Measurements from ENCODE around the gene STX18.

STX18 gene

GRCh38 chr4:4395849-4396627 is 145.8 kb downstream of the STX18 start:
- peak; percentile 24 for DNase-seq

GRCh38 chr4:4395371-4395770 is 146.5 kb downstream of the STX18 start:
- DNase-seq = no peak

GRCh38 chr4:4394644-4395043 is 147.2 kb downstream of the STX18 start:
- no peak for DNase-seq

DNA sequence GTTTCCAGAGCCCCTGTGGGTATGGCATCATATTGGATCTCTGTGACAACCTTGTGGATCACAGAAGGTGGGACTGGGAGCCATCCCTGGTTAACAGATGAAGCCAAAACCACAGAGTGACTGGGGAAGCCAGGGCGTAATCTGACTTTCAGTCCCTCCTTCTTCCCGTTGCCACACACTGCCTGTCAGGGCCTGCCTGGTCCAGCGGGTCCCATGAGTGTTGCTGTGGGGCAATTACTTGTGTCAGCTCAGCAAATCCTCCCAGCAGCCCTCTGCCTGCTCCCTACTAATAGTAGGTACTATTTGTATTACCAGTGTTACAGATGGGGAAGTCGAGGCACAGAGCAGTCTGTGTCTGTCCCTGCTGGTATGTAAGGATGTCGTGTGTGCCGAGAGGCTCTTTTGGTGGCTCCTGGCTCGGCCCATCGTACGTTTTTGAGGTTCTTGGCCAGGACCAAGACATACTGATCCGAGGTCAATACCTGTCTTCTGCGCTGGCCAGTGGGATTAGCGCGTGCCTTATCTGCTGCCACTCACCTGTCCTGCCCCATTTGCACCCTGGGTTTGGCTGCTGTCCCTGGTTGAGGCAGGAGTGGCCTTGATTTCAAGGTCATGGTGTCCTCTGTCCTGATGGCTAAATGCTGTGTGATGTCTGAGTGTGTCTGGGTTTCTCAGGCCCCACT is 149.2 kb downstream of the STX18 start:
- no peak for DNase-seq

DNA sequence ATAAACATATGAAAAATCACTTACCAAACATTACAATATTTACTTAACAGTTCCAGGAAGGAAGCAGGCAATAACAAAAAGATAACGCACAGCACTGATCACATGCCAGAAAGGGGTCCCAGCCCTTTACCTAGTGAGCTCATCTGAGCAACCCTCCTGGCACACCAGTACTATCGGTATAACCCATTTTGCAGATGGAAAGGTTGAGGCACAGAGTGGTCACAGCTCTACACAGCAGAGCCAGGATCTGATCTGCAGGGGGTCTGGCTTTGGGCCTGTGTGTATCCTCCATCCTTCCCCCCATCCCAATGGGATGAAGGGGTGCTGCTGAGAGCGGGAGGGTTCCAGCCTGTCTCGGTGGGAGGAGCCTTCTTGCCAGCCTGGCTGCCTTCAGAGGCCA is 150.0 kb downstream of the STX18 start:
- DNase-seq = no peak

- DNase-seq = no peak
Observed at GRCh38 chr4:4390515-4391240, 151.2 kb downstream of the STX18 start.

DNA sequence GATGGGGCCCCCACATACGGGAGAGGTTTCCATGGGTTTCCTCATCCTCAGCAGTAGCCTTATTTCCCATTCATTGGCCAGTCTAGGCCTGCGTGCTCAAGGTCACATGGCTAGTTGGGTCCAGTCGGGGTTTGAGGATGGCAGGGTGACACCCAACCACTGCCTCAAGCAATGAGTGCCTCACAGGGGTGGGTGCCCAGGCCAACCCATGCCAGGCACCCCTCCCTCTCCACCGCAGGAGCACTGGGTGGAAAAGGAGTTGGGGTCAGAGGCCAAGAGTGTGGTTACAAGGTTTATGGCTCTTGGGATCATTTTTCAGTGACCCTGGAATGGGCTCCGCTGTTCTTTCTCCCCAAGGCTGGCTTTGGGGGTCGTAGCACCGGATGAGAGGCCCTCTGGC is 151.8 kb downstream of the STX18 start:
- DNase-seq = no peak

DNA sequence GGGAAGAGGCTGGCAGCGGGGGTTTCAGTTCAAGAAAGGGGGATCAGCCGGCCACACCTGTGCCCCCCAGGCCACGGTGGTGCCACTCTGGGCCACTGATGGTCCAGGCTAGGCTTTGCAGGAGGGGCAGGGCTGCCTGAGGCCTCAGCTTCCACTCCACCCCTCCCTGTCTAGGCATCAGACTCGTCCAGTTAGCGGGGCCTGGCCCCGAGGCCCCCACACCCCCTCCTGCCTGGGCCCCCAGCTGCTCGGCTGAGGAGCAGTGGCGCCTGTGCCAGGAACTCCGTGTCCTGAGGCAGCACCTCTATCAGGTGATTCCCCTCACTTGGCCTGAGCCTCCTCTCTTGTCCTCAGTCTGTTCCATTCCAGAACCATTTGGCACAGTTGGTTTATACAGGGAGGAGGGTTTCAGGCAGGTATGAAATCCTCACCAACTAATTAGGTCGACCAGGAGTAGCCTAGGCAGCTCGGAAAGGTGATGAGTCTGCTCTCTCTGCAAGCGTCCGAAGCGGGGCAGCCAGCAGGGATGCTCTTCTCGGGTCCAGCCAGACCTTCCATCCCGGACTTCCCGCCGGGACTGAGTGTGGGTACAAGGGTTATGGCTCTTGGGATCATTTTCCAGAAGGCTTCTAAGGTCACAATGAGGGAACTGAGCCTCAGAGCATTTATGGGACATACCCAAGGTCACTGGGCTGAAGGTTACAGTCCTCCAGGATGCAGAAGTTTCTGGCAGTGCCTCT is 152.8 kb downstream of the STX18 start:
- DNase-seq = no peak

DNA sequence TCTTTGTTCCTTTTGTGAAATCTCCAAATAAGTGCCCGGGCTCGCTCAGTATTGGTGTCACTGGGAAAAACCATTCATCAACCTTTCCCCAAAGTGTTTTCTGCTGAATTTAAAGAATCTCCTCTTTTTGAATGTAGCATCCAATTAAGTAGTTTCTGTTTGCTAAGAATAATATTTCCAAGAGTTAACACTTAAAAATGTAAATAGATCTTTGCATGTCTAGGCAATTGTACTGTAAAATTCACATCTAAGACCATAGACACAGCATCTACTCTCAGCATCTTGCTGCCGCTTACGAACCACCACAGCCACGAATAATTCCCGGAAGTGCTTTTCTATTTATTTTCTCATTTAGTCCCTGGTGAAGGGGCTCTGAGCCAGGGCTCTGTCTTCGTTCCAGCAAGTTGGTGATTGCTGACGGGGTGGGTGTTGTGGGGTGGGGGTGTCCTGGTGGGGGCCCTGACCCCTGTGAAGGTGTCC is 153.5 kb downstream of the STX18 start:
- peak; percentile 4 for DNase-seq

- no peak for DNase-seq
Observed at GRCh38 chr4:4387531-4388310, 154.1 kb downstream of the STX18 start.

- no peak for DNase-seq
Observed at GRCh38 chr4:4386736-4387392, 155.0 kb downstream of the STX18 start, which contains the start of gene NSG1. Gene NSG1 (plus strand): TSS chr4:4387102. CDS start chr4:4387630, 528 bp downstream.

DNA sequence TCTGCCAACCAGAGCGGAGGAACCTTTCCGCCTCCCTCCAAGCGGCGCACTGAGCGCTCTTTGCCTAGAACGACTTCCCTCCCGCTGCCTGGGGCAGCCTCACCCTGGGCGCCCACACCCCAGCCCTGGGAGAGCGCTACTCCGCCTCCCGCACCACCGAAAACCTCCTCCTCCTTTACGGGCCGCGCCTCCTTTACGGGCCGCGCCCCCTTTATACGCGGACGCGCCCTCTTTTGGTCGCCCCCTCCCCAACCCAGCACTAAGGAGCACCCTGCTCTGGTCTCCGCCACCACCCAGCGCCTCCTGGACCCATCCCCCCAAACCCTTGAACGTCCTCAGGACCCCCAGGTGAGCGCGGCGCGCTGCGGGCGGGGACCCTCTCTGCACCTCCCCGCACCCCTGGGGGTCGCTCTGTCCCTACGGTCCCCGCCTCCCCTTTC is 155.5 kb downstream of the STX18 start:
- no peak for DNase-seq

DNA sequence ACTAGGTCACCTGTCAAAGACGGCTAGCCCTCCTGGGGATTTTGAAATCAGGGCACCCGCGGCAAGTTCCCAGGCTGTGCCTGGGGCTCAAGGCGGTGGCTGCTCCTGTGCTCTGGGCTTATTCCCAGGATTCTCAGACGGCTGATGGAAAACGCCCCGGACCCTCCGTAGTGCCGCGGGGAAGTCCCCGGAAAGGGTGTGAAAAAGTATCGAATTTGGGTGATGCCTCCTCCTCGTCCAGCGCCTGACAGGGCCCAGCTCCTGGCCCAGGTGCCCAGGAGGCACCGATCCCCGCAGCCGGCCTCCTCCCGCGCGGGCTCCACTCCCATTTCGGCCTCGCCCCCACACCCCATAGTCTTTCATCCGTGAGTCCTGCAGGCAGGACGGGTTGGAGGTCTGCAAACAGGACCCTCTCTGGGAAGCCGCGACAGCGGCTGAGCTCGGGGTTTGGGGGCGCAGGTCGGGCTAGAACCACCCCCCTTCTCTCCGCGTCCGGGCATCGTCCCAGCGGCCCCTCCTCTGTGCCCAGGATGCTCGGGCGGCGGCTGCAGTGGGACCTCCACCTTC is 156.0 kb downstream of the STX18 start:
- DNase-seq = no peak

GRCh38 chr4:4384837-4385236 is 157.0 kb downstream of the STX18 start:
- no peak for DNase-seq

DNA sequence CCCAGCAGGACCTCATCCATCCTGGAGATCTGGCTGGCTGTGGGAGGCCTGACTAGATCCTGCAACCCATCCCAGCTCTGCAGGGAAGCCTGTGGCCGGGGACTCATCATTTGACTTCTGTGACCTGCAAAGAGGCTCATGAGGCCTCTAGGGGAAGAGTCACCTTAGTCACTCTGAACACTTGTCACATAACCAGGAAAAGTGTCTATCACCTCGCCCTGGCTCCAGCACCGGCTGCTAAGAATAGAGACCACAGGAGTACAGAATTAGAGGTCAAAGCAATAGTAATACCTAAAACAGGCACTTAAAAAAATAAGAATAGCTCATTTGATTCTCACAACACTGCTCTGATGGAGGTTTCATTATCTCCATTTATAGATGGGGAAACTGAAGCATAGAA is 158.8 kb downstream of the STX18 start:
- DNase-seq = no peak

DNA sequence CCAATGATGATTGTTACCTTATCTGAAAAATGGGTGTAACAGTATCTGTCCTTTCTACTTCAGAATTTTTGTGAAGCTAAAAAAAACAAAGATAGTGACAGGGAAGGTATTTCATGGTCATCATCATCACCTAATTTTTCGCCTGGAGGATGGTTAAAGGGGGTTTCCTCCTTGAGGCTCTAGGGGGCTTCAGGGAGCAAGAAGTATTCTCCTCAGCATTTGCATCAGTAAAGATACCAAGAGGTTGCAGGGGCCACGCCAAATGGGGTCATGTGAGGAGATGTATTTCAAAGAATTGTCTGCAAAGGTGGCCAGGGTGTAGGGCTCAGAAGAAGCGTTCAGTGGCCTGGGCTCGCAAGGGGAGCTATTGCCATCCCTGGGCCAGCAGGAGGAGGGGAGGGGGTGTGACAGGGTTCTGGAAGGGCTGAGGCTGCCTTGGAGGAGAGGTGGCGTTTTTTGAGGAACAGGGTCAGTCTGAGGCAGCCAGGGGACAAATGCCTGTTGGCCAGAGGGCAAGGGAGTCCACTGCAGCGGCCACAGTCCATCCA is 162.2 kb downstream of the STX18 start:
- DNase-seq = no peak

DNA sequence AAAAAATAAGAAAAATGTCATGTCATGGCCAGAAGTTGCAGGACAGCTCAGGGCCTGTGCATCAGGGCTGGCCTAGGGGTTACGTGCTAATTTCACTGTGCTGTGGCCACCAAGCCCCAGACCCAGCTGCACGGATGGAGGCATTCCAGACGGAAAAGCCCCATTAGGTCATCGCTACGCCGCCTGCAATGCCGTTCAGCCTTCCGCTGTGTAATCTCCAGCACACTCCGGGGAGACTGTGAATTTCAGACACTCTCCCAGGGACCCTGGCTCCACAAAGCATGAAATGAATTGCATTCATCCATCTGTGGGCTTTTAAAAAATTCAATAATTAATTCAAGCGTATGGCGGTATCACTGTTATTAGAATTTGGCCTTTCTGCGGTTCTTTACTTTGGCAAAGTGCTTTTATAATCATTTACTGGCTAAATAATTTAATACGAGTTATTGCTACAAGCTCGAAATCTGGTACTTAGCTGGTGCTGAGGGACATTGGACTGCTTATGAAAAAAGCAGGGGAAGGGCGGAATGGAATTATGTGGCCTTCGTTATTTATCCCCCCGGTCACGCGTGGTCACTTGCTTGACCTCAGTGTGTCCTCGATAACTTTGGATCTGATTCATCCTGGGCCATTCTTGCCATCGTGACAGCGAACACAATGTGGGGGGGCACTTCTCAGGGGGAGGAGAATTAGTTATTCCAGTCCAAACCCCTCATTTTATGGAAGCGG is 164.0 kb downstream of the STX18 start:
- no peak for DNase-seq

DNA sequence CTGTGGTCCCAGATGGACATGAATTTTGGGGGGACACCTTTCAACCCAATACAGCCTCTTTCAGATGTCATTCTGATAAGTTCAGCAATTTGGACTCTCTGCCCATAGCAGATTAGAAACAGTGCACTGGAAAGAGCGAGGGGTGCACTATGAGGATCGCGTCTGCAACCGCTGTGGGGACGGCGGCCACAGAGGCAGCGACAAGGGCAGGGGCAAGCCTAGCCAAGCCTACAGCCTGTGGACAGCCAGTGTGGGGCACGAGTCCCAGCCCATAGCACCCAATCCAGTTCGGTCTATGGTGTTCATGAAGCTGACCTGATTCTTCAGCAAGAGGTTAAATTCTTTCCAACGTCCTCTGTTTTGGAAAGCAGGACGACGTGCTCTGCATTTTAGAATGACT is 164.7 kb downstream of the STX18 start:
- no peak for DNase-seq

DNA sequence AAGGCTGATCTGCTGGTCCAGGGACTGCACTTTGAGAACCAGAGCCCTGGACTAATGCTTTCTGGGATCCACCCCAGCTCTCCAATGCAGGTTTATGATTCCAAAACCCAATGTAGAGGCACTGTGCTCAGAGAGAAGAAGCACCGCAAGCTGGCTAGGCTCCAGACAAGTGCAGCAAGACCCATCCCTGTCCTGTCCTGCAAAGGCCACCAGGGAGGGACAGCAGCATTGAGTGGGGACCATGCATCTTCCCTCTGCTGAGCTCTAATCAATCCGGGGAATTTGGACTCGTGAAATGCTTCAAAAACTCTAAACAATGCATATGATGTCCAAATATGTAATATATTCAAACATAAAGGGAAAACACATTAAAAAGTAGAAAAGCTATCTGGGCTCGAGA is 165.8 kb downstream of the STX18 start:
- DNase-seq = no peak
